ENCODE measurements around the gene LPCAT2.

LPCAT2 gene

DNA sequence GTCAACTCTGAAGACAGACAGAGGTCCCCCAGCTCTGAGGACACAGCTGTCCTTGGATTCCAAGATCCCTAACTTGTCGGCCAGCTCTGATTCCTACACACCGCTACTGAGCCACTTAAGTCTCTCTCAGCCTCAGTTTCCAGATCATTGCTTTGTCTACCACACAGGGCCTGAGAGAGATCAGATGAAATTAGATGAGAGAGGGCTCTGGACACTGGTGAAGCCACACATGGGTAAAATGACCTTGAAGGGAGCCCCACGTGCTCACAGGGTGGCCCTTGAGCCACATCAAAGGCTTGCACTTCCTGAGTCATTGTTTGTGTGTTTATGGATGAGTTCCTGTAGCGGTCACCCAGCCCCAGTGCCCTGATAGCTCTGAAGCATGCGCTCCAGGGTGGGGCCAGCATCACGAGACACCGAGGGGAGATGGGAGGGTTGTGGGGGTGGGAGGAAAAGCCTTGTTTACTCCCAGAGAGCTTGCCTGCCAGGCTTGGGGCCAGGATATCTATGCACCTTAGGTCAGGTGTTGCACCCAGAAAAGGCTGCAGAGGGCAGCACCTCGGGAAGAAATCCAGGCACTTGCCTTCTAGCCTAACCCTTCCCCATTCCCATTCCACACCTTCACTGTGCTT is 114.2 kb downstream of the LPCAT2 start:
- no peaks in the 10 kb centered on the region for H3K9me3 ChIP-seq (ENCODE audit: severe bottlenecking)
- TF ChIP-seq CTCF (IDR thresholded peaks at IDR 0.05; ENCODE audit: low read depth, low read length) = peak; percentile 82
- H3K27me3 ChIP-seq (ENCODE audit: insufficient read depth, low read depth, severe bottlenecking) = no peaks in the 10 kb centered on the region
- H3K36me3 ChIP-seq = no peaks in the 10 kb centered on the region
- no peak overlapping the region for H3K27ac ChIP-seq
- no peak overlapping the region for H3K4me3 ChIP-seq (ENCODE audit: low read depth, low read length)
- peak; percentile 48 for DNase-seq

GRCh38 chr16:55623640-55624039 is 114.8 kb downstream of the LPCAT2 start:
- TF ChIP-seq CTCF (IDR thresholded peaks at IDR 0.05; ENCODE audit: low read depth, low read length) = no peak
- Histone ChIP-seq H3K9me3 (ENCODE audit: severe bottlenecking) (no peaks in the 10 kb centered on the region), H3K4me3 (ENCODE audit: low read depth, low read length) (no peak overlapping the region), H3K27ac (no peak overlapping the region), H3K36me3 (no peaks in the 10 kb centered on the region), H3K27me3 (ENCODE audit: insufficient read depth, low read depth, severe bottlenecking) (no peaks in the 10 kb centered on the region)
- DNase-seq = no peak

GRCh38 chr16:55624696-55625095 is 115.8 kb downstream of the LPCAT2 start:
- no peak overlapping the region for H3K4me3 ChIP-seq (ENCODE audit: low read depth, low read length)
- H3K27ac ChIP-seq = no peak overlapping the region
- DNase-seq = no peak
- H3K9me3 ChIP-seq (ENCODE audit: severe bottlenecking) = no peaks in the 10 kb centered on the region
- TF ChIP-seq CTCF (IDR thresholded peaks at IDR 0.05; ENCODE audit: low read depth, low read length) = no peak
- H3K27me3 ChIP-seq (ENCODE audit: insufficient read depth, low read depth, severe bottlenecking) = no peaks in the 10 kb centered on the region
- H3K36me3 ChIP-seq = no peaks in the 10 kb centered on the region

- Histone ChIP-seq H3K4me3 (ENCODE audit: low read depth, low read length) (no peak overlapping the region), H3K27me3 (ENCODE audit: insufficient read depth, low read depth, severe bottlenecking) (no peaks in the 10 kb centered on the region), H3K36me3 (no peaks in the 10 kb centered on the region), H3K9me3 (ENCODE audit: severe bottlenecking) (no peaks in the 10 kb centered on the region), H3K27ac (no peak overlapping the region)
- no peak for DNase-seq
- TF ChIP-seq CTCF (IDR thresholded peaks at IDR 0.05; ENCODE audit: low read depth, low read length) = no peak
Observed at GRCh38 chr16:55625843-55626242, 117.0 kb downstream of the LPCAT2 start.

GRCh38 chr16:55628306-55628968 is 119.6 kb downstream of the LPCAT2 start:
- Histone ChIP-seq H3K36me3 (no peaks in the 10 kb centered on the region), H3K27me3 (ENCODE audit: insufficient read depth, low read depth, severe bottlenecking) (no peaks in the 10 kb centered on the region), H3K9me3 (ENCODE audit: severe bottlenecking) (no peaks in the 10 kb centered on the region), H3K4me3 (ENCODE audit: low read depth, low read length) (no peak overlapping the region), H3K27ac (no peak overlapping the region)
- DNase-seq = no peak
- no peak for TF ChIP-seq CTCF (IDR thresholded peaks at IDR 0.05; ENCODE audit: low read depth, low read length)

All from WERI-Rb-1 (cell line).